Activated B cell treated with CpG ODN at 0.5 μM for 24 hours (primary cell): Measurements from ENCODE around the gene EPN3. TPM values are rescaled to one million over a fixed set of nuclear protein-coding genes. Genes with fewer than 3 reads are reported as not detected.

Experiments used
- ATAC-seq: fragments of 200-7000 bp; cut with Tn5 transposase; one replicate; pipeline ENCODE4 v1.10.0; 2021; ENCODE audit warnings: low read depth, mild to moderate bottlenecking, moderate library complexity
- CTCF ChIA-PET: fragments of 350-600 bp; sonication (Branson Sonifier 250); formaldehyde crosslinking; loops from one replicate; lab custom pipeline; 2021; ENCODE audit warnings: antibody characterized with exemption; lab: Charles Lee
- POLR2A ChIA-PET: fragments of 350-600 bp; sonication (Branson Sonifier 250); formaldehyde crosslinking; loops from one replicate; lab custom pipeline; 2021; ENCODE audit warnings: antibody characterized with exemption; lab: Charles Lee
- DNase-seq: peaks from one replicate; pipeline ENCODE4 v3.0.0; 2022
- H3K27ac Mint-ChIP-seq: one replicate; pipeline ENCODE4 v1.8.0; 2020; ENCODE audit warnings: mixed read lengths
- H3K27me3 Mint-ChIP-seq: one replicate; pipeline ENCODE4 v1.8.0; 2021; ENCODE audit warnings: mixed read lengths
- H3K36me3 Mint-ChIP-seq: one replicate; pipeline ENCODE4 v1.8.0; 2021; ENCODE audit warnings: low read depth, mixed read lengths
- H3K4me1 Mint-ChIP-seq: one replicate; pipeline ENCODE4 v1.8.0; 2021; ENCODE audit warnings: mixed read lengths
- H3K4me3 Mint-ChIP-seq: one replicate; pipeline ENCODE4 v1.8.0; 2020; ENCODE audit warnings: mild to moderate bottlenecking, mixed read lengths
- H3K9me3 Mint-ChIP-seq: one replicate; pipeline ENCODE4 v1.8.0; 2020; ENCODE audit warnings: mixed read lengths
- intact Hi-C: fragments of 100-400 bp; cut with micrococcal nuclease; formaldehyde crosslinking; loops from one replicate; pipeline ENCODE4 v1.15.1; 2024
- total RNA-seq: library from RNA; stranded (reverse); gene quantifications from 2 replicates; pipeline ENCODE4 v1.2.3, GENCODE V29; 2022
- TF ChIP-seq, protein P1 (sequence below): fragments of 200-600 bp; IDR thresholded peaks from one replicate; pipeline ENCODE4 v1.8.0; 2022; ENCODE audit warnings: antibody characterized with exemption, mild to moderate bottlenecking

Gene EPN3
- total RNA-seq, 1 donor from 2014 or later, result not detected

- ChIA-PET CTCF (no interaction called here), POLR2A (no interaction called here)
- peak; percentile 10 for ATAC-seq
- Mint-ChIP-seq H3K27me3 (no peaks in the 10 kb centered on the region), H3K36me3 (no peaks in the 10 kb centered on the region), H3K9me3 (no peaks in the 10 kb centered on the region), H3K4me3 (no peak overlapping the region), H3K27ac (no peak overlapping the region), H3K4me1 (peaks cover 31% of the 10 kb centered on the region)
- TF ChIP-seq, protein P1, sequence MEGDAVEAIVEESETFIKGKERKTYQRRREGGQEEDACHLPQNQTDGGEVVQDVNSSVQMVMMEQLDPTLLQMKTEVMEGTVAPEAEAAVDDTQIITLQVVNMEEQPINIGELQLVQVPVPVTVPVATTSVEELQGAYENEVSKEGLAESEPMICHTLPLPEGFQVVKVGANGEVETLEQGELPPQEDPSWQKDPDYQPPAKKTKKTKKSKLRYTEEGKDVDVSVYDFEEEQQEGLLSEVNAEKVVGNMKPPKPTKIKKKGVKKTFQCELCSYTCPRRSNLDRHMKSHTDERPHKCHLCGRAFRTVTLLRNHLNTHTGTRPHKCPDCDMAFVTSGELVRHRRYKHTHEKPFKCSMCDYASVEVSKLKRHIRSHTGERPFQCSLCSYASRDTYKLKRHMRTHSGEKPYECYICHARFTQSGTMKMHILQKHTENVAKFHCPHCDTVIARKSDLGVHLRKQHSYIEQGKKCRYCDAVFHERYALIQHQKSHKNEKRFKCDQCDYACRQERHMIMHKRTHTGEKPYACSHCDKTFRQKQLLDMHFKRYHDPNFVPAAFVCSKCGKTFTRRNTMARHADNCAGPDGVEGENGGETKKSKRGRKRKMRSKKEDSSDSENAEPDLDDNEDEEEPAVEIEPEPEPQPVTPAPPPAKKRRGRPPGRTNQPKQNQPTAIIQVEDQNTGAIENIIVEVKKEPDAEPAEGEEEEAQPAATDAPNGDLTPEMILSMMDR, result no peak
- intact Hi-C loops, result no loop called here
- no peak for DNase-seq
Measured at GRCh38 chr17:50511058-50511457, 21.5 kb upstream of the EPN3 start.

- peaks cover 25% of the 10 kb centered on the region for H3K4me1 Mint-ChIP-seq
- H3K4me3 Mint-ChIP-seq, result no peak overlapping the region
- POLR2A ChIA-PET, result no interaction called here
- CTCF ChIA-PET, result no interaction called here
- H3K9me3 Mint-ChIP-seq, result no peaks in the 10 kb centered on the region
- intact Hi-C loops, result no loop called here
- TF ChIP-seq, protein P1, result no peak
- no peaks in the 10 kb centered on the region for H3K36me3 Mint-ChIP-seq
- no peak for DNase-seq
- no peaks in the 10 kb centered on the region for H3K27me3 Mint-ChIP-seq
- ATAC-seq, result no peak
- H3K27ac Mint-ChIP-seq, result no peak overlapping the region
Measured at GRCh38 chr17:50513495-50513894, 19.0 kb upstream of the EPN3 start.

DNA sequence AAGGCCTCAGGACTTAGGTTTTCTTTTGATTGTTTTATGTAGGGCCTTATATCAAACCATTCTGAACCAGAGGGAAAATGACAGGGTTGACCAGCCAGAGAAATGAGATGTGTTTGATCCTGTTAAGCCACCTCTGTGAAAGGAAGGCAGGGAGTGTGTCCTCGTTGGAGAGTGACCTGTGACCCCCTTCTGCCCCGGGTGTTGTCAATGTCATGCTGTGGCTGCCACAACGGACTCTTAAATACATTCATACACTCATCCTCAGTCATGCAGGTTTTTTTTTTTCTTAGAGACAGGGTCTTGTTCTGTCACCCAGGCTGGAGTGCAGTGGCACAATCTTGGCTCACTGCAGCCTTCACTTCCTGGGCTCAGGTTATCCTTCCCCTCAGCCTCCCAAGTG lies 18.1 kb upstream of the EPN3 start:
- H3K4me1 Mint-ChIP-seq, result peaks cover 17% of the 10 kb centered on the region
- ChIA-PET POLR2A (no interaction called here), CTCF (no interaction called here)
- H3K9me3 Mint-ChIP-seq, result no peaks in the 10 kb centered on the region
- no peak overlapping the region for H3K4me3 Mint-ChIP-seq
- TF ChIP-seq, protein P1, result no peak
- ATAC-seq (no peak), DNase-seq (no peak)
- no peaks in the 10 kb centered on the region for H3K27me3 Mint-ChIP-seq
- no peaks in the 10 kb centered on the region for H3K36me3 Mint-ChIP-seq
- no peak overlapping the region for H3K27ac Mint-ChIP-seq
- intact Hi-C loops, result no loop called here

GRCh38 chr17:50514936-50515702 lies 17.4 kb upstream of the EPN3 start:
- CTCF ChIA-PET, result no interaction called here
- Mint-ChIP-seq H3K27me3 (no peaks in the 10 kb centered on the region), H3K36me3 (no peaks in the 10 kb centered on the region), H3K9me3 (no peaks in the 10 kb centered on the region), H3K4me1 (peaks cover 13% of the 10 kb centered on the region), H3K4me3 (no peak overlapping the region), H3K27ac (no peak overlapping the region)
- intact Hi-C loops, result no loop called here
- ATAC-seq (no peak), DNase-seq (no peak)
- TF ChIP-seq, protein P1, result no peak
- POLR2A ChIA-PET, result no interaction called here

DNA sequence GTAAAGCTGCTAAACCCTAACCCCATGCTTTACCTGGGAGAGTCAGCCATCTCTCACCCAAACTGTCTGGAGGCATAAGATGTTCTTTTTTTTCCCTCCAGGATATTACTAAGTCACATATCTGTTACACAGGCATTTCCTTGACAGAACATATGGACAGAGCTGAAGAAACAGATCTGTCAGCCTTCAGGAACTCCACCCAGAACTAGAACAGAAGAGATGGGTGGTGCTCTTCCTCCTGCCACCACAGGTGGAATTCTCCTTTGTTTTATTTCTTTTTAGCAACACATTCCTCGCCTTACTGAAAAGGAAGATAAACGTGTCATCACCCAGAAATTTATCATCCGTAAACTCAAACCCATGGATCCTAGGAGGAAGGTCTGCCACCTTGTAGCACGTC lies 15.5 kb upstream of the EPN3 start:
- intact Hi-C loops, result no loop called here
- H3K4me1 Mint-ChIP-seq, result no peaks in the 10 kb centered on the region
- no peaks in the 10 kb centered on the region for H3K27me3 Mint-ChIP-seq
- ChIA-PET CTCF (interaction anchor here (1.2 kb wide), 1 partner anchor 38 kb away, joined by 4 read pairs; the partner anchor contains the start of gene RSAD1), POLR2A (no interaction called here)
- DNase-seq (no peak), ATAC-seq (no peak)
- TF ChIP-seq, protein P1, result no peak
- H3K4me3 Mint-ChIP-seq, result no peak overlapping the region
- no peaks in the 10 kb centered on the region for H3K36me3 Mint-ChIP-seq
- no peaks in the 10 kb centered on the region for H3K9me3 Mint-ChIP-seq
- no peak overlapping the region for H3K27ac Mint-ChIP-seq
